HEK293 (cell line): ENCODE measurements around the gene GPN3.

Experiments used
- CTCF ChIA-PET: fragments of 350-600 bp; formaldehyde crosslinking; extraction: SDS; loops from one replicate; lab custom pipeline; 2021; ENCODE audit warnings: antibody characterized with exemption; lab: Yijun Ruan, JAX
- POLR2A ChIA-PET: fragments of 300-600 bp; formaldehyde crosslinking; extraction: SDS; loops from one replicate; lab custom pipeline; 2020; ENCODE audit warnings: antibody characterized with exemption, inconsistent platforms; lab: Yijun Ruan, JAX
- H3K27ac ChIP-seq: fragments of 200-500 bp; sonication (Bioruptor generic); 2 replicates; pipeline ENCODE4 v1.5.1; 2014; ENCODE audit warnings: low read depth, low read length, control low read depth, inconsistent platforms; ENCODE audit errors: extremely low read depth
- H3K36me3 ChIP-seq, 2 experiments: fragments of 200-500 bp in 1 of 2; sonication (Bioruptor generic) in 1 of 2; 1 replicate in 1 of 2; 2 replicates in 1 of 2; pipeline ENCODE4 v1.5.1; 2014 to 2017; ENCODE audit warnings: inconsistent platforms in 2 of 2, low read length in 2 of 2; ENCODE audit not compliant: control insufficient read depth in 2 of 2, insufficient read depth in 1 of 2
- H3K4me1 ChIP-seq: fragments of 200-500 bp; sonication (Bioruptor generic); 2 replicates; pipeline ENCODE4 v1.5.1; 2014; ENCODE audit warnings: mild to moderate bottlenecking, low read length, inconsistent platforms; ENCODE audit not compliant: control insufficient read depth, insufficient read depth
- H3K4me3 ChIP-seq: 2 replicates; pipeline ENCODE4 v1.5.1; 2011; ENCODE audit warnings: low read depth, mild to moderate bottlenecking, control low read depth, low read length, moderate library complexity
- H3K9me3 ChIP-seq: fragments of 200-500 bp; sonication (Bioruptor generic); 2 replicates; pipeline ENCODE4 v1.5.1; 2014; ENCODE audit warnings: low read depth, low read length, inconsistent platforms; ENCODE audit not compliant: control insufficient read depth, insufficient read depth
- SALL2 ChIP-seq: fragments of 450-650 bp; formaldehyde crosslinking; IDR thresholded peaks from 2 replicates; pipeline ENCODE4 v1.5.0; 2017; ENCODE audit warnings: missing biosample characterization, mild to moderate bottlenecking, missing genetic modification characterization, borderline replicate concordance
- SP7 ChIP-seq: fragments of 450-650 bp; formaldehyde crosslinking; IDR thresholded peaks from 2 replicates; pipeline ENCODE4 v1.5.1; 2016; ENCODE audit warnings: missing biosample characterization, missing genetic modification characterization
- ZBTB1 ChIP-seq: fragments of 450-650 bp; formaldehyde crosslinking; IDR thresholded peaks from 2 replicates; pipeline ENCODE4 v1.5.1; 2016; ENCODE audit warnings: missing biosample characterization, missing genetic modification characterization
- ZNF121 ChIP-seq: fragments of 450-650 bp; formaldehyde crosslinking; IDR thresholded peaks from 2 replicates; pipeline ENCODE4 v1.5.1; 2016; ENCODE audit warnings: missing biosample characterization, missing genetic modification characterization
- ZNF140 ChIP-seq: fragments of 450-650 bp; formaldehyde crosslinking; IDR thresholded peaks from 2 replicates; pipeline ENCODE4 v1.5.1; 2016; ENCODE audit warnings: missing biosample characterization, missing genetic modification characterization
- ZNF155 ChIP-seq: fragments of 450-650 bp; formaldehyde crosslinking; IDR thresholded peaks from 2 replicates; pipeline ENCODE4 v1.5.1; 2016; ENCODE audit warnings: missing biosample characterization, missing genetic modification characterization
- ZNF175 ChIP-seq: fragments of 450-650 bp; formaldehyde crosslinking; IDR thresholded peaks from 2 replicates; pipeline ENCODE4 v1.5.1; 2016; ENCODE audit warnings: missing biosample characterization, missing genetic modification characterization
- ZNF404 ChIP-seq: fragments of 450-650 bp; formaldehyde crosslinking; IDR thresholded peaks from 2 replicates; pipeline ENCODE4 v1.5.1; 2017; ENCODE audit warnings: missing biosample characterization, missing genetic modification characterization
- ZNF544 ChIP-seq: fragments of 450-650 bp; formaldehyde crosslinking; IDR thresholded peaks from 2 replicates; pipeline ENCODE4 v1.5.0; 2017; ENCODE audit warnings: missing biosample characterization, missing genetic modification characterization
- ZNF558 ChIP-seq: fragments of 450-650 bp; formaldehyde crosslinking; IDR thresholded peaks from 2 replicates; pipeline ENCODE4 v1.5.1; 2016; ENCODE audit warnings: missing biosample characterization, missing genetic modification characterization
- ZNF626 ChIP-seq: fragments of 450-650 bp; sonication (Bioruptor Pico); formaldehyde crosslinking; IDR thresholded peaks from 2 replicates; pipeline ENCODE4 v1.5.1; 2018; ENCODE audit warnings: missing biosample characterization, missing genetic modification characterization, inconsistent platforms
- ZNF677 ChIP-seq: fragments of 450-650 bp; IDR thresholded peaks from 2 replicates; pipeline ENCODE4 v1.5.0; 2018; ENCODE audit warnings: missing biosample characterization, mild to moderate bottlenecking, missing genetic modification characterization, moderate library complexity
- ZNF792 ChIP-seq: fragments of 450-650 bp; formaldehyde crosslinking; IDR thresholded peaks from 2 replicates; pipeline ENCODE4 v1.5.1; 2016; ENCODE audit warnings: missing biosample characterization, missing genetic modification characterization
- TF ChIP-seq, protein P1 (sequence below): fragments of 450-650 bp; formaldehyde crosslinking; IDR thresholded peaks from 2 replicates; pipeline ENCODE4 v1.5.1; 2017; ENCODE audit warnings: missing biosample characterization, missing genetic modification characterization
- TF ChIP-seq, protein P2 (sequence below): fragments of 450-650 bp; formaldehyde crosslinking; IDR thresholded peaks from 2 replicates; pipeline ENCODE4; 2016; ENCODE audit warnings: missing biosample characterization, missing genetic modification characterization
- TF ChIP-seq, protein P3 (sequence below): fragments of 450-650 bp; formaldehyde crosslinking; IDR thresholded peaks from 2 replicates; pipeline ENCODE4 v1.5.0; 2017; ENCODE audit warnings: missing biosample characterization, missing genetic modification characterization, borderline replicate concordance

The GPN3 gene

DNA sequence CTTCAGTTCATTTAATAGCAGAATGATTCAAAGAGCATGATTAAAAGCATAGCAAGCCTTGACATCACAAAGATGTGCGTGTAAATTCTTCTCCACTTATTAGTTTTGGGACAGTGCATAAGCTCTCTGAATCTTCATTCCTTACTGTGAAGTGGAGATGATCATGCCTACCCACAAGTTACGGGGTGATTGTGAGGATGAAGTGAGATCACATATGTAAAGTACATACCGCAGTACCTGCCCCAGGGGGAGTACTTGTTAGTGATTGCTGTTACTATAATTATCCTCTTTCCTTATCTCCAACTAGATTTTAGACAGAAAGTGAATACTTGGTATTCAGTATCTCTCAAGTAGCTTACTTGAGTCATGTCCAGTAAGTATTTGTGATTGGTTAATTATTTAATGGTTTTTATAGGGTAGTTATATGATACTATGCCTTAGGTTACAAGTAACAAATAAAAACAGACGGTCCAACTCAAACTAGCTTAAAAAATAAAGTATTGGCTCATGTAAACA, 40.1 kb upstream of the GPN3 start (continued):
- TF ChIP-seq, protein P1, sequence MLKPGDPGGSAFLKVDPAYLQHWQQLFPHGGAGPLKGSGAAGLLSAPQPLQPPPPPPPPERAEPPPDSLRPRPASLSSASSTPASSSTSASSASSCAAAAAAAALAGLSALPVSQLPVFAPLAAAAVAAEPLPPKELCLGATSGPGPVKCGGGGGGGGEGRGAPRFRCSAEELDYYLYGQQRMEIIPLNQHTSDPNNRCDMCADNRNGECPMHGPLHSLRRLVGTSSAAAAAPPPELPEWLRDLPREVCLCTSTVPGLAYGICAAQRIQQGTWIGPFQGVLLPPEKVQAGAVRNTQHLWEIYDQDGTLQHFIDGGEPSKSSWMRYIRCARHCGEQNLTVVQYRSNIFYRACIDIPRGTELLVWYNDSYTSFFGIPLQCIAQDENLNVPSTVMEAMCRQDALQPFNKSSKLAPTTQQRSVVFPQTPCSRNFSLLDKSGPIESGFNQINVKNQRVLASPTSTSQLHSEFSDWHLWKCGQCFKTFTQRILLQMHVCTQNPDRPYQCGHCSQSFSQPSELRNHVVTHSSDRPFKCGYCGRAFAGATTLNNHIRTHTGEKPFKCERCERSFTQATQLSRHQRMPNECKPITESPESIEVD (tag by site-specific recombination): peak; percentile 83

DNA sequence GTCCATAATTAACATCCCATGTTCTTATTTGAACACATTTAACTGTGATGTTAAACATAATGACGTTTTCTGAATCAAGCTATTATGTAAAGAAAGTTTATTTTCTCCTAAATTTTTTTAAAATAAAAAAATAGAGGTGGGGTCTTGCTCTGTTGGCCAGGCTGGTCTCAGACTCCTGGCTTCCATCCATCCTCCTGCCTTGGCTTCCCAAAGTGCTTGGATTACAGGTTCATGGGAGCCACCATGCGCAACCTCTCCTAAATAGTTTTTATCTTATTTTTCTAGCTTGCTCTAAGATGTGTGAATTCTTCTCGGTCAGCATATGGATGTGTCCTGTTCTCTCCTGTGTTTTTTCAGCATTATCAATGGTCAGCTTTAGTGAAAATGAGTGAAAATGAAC, 37.3 kb upstream of the GPN3 start:
- TF ChIP-seq ZNF121 (tag by site-specific recombination) (peak; percentile 69), ZNF792 (tag by site-specific recombination) (no peak), ZNF626 (tag by site-specific recombination) (no peak)
- TF ChIP-seq, all 188 proteins: peak for 1
- Histone ChIP-seq H3K27ac (no peak overlapping the region), H3K4me1 (peaks cover 6% of the 10 kb centered on the region), H3K36me3 (no peaks in the 10 kb centered on the region), H3K9me3 (no peaks in the 10 kb centered on the region), H3K4me3 (no peak overlapping the region)
- ChIA-PET CTCF (interaction anchor here (0.8 kb wide), 1 partner anchor 97 kb away, joined by 4 read pairs; no protein-coding TSS in a partner anchor), POLR2A (interaction anchor here (1.2 kb wide), 1 partner anchor 37 kb away, joined by 3 read pairs; the partner anchor contains the start of genes FAM216A and GPN3)

DNA sequence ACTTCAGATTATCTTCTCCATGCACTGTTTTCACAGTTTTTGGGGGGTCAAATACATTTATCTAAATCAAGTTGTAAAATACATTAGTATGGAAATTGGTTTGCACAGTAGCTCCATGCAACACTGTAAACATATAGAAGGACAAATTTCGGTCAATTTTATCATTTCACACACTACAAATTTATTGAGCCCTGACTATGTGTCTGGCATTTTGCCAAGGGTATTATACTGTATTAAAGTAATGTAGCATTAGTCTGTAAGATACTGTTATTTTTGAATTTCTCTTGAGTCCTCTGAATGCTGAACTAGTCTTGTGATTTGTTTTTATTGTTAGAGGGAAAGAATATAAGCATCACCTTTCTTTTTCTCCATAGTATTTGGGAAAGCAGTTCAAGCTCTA, 35.4 kb upstream of the GPN3 start:
- peaks cover 12% of the 10 kb centered on the region for H3K4me1 ChIP-seq
- TF ChIP-seq ZNF677: no peak
- TF ChIP-seq, protein P1 (tag by site-specific recombination): 0 out of 2 replicates have a peak, but pooled peaks have one; percentile 7
- peaks cover 0 to 8% of the 10 kb centered on the region in 2 experiments; a peak in 1 of 3 replicates for H3K36me3 ChIP-seq
- ChIA-PET POLR2A (no interaction called here), CTCF (interaction anchor here (0.6 to 1.3 kb wide), 5 partner anchors 27 to 99 kb away, joined by 3 to 8 read pairs (median 4); partner anchors contain the start of gene ARPC3)
- H3K9me3 ChIP-seq: no peaks in the 10 kb centered on the region
- H3K4me3 ChIP-seq: no peak overlapping the region
- no peak overlapping the region for H3K27ac ChIP-seq

DNA sequence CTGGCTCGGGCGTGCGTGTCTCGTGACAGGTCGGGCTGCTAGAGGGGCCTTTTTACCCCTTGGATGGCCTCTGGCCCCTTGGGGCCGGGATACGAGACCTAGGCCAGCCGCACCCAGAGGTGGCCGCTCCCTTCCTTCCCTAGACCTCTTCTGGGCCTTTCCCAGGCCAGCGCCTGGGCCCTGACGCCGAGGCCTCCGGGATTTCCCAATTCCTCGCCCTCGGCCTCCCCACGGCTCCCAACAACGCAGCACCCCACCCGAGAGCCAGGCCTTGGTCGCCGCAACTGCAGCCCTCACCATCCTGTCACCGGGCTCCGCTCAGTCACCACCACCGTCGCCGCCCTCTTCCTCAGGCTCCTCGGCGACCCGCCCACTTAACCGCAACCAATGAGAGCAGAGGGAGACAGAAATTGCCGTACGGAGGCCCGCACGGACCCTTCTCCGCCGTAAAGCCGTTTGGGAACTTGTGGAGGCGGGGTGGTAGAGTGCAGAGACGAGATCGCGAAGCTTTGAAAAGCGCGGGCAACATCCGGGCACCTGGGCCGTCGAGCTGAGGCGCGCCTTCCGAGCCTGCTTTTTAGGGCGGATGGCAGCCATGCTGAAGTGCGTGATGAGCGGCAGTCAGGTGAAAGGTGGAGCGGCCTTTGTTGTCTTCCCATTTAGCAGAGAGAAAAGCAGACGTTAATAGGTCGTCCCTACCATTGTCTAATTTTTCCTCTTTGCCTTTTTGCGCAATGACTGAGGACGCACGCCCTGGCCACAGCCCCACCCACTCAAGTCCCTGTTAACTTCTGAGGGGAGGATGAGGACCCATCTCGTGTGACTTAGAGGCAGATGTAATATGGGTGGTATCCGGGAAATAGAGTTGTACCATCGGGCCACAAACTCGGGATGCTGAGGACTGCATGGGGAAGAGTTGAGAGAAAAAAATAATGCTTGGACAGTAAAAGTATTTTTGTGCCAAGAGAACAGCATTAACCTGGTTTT, 34.0 kb upstream of the GPN3 start, which contains the start of the genes RAD9B and VPS29:
RAD9B (plus strand) TSS at position 580 of the 987 bp plus-strand sequence; CDS start at position 587, 7 bp downstream.
VPS29 (minus strand) TSS at position 360 of the 987 bp plus-strand sequence; CDS start at position 300, 60 bp downstream.
- Histone ChIP-seq H3K4me3 (peak within 1 kb of the TSS; percentile 90), H3K4me1 (peaks cover 9% of the 10 kb centered on the region), H3K36me3 (peaks cover 2 to 8% of the 10 kb centered on the region in 2 experiments; a peak in 2 of 3 replicates), H3K9me3 (no peaks in the 10 kb centered on the region), H3K27ac (peak within 1 kb of the TSS; percentile 89)
- ChIA-PET CTCF (interaction anchor here (0.7 to 1.2 kb wide), 3 partner anchors 52 to 91 kb away, joined by 4 to 8 read pairs (median 4); partner anchors contain the start of gene ARPC3), POLR2A (interaction anchor here (0.6 to 3.3 kb wide), 7 partner anchors 14 to 112 kb away, joined by 3 to 44 read pairs (median 4); partner anchors contain the start of genes ARPC3, FAM216A, GPN3 and TCTN1)
- TF ChIP-seq ZNF404 (tag by site-specific recombination) (no peak), ZNF140 (tag by site-specific recombination) (no peak), ZNF544 (tag by site-specific recombination) (no peak), ZNF175 (tag by site-specific recombination) (no peak), ZBTB1 (tag by site-specific recombination) (peak; percentile 76; the same call in 1 of the 2 replicates), ZNF155 (no peak), ZNF558 (tag by site-specific recombination) (0 out of 2 replicates have a peak, but pooled peaks have one; percentile 32), SP7 (tag by site-specific recombination) (peak; percentile 82), SALL2 (tag by site-specific recombination) (no peak)
- TF ChIP-seq, protein P2, sequence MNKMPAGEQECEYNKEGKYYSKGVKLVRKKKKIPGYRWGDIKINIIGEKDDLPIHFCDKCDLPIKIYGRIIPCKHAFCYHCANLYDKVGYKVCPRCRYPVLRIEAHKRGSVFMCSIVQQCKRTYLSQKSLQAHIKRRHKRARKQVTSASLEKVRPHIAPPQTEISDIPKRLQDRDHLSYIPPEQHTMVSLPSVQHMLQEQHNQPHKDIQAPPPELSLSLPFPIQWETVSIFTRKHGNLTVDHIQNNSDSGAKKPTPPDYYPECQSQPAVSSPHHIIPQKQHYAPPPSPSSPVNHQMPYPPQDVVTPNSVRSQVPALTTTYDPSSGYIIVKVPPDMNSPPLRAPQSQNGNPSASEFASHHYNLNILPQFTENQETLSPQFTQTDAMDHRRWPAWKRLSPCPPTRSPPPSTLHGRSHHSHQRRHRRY (tag by site-specific recombination): 0 out of 2 replicates have a peak, but pooled peaks have one; percentile 27
- TF ChIP-seq, protein P3, sequence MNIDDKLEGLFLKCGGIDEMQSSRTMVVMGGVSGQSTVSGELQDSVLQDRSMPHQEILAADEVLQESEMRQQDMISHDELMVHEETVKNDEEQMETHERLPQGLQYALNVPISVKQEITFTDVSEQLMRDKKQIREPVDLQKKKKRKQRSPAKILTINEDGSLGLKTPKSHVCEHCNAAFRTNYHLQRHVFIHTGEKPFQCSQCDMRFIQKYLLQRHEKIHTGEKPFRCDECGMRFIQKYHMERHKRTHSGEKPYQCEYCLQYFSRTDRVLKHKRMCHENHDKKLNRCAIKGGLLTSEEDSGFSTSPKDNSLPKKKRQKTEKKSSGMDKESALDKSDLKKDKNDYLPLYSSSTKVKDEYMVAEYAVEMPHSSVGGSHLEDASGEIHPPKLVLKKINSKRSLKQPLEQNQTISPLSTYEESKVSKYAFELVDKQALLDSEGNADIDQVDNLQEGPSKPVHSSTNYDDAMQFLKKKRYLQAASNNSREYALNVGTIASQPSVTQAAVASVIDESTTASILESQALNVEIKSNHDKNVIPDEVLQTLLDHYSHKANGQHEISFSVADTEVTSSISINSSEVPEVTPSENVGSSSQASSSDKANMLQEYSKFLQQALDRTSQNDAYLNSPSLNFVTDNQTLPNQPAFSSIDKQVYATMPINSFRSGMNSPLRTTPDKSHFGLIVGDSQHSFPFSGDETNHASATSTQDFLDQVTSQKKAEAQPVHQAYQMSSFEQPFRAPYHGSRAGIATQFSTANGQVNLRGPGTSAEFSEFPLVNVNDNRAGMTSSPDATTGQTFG: no peak; the same call in 1 of the 2 replicates
